GM18951 (cell line): ENCODE measurements around the gene TUBB8B.
"Not testable (repeated sequence)": the region's sequence is repeated elsewhere in the genome, so short reads cannot be mapped to it uniquely, and the experiment has no call there.

Experiments used
- in situ Hi-C: fragments of 300-500 bp; cut with MboI; formaldehyde crosslinking; loops from one replicate; pipeline ENCODE4 v1.12.0; 2022; ENCODE audit warnings: low sequenced_read_pairs, mixed read lengths, inconsistent platforms; ENCODE audit not compliant: unreplicated experiment

The TUBB8B gene

DNA sequence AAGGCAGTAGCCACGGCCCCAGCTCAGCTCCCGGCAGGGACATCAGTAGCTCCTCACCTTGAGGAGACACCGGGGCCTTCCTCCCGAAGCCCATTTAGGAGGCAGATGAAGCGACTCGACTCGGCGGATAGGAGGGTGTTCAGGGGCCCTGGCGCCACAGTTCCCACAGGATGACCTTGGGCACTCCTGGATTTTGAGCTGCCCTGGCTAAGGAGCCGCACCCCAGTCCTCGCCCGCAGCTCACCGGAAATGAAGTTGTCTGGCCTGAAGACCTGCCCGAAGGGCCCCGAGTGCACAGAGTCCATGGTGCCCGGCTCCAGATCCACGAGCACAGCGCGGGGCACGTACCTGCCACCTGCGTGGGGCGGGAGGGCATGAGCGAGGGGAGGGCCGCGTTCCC, 719 bp downstream of the TUBB8B start:
- in situ Hi-C loops: not testable (repeated sequence)

- in situ Hi-C loops: not testable (repeated sequence)
Measured at GRCh38 chr18:13177-13576, 36.2 kb downstream of the TUBB8B start.

DNA sequence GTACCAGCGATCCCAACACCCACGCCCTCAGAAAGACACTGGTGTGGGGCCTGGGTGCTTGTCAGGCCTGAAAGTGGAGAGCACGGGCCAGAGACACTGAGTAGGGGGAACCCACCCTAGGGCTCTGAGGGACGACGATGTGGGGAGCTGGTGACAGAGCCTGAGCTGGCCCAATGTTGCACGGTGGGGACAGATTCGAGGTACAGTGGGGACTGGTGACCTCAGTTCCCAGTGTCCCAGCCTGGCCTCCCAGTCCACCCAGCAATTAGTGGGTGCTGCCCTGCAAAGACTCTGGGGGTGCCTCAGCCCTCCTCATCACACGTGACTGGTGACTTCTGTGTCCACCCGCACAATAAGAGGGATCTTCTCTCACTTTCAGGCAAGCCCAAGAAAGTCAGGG, 36.6 kb downstream of the TUBB8B start:
- in situ Hi-C loops: not testable (repeated sequence)

DNA sequence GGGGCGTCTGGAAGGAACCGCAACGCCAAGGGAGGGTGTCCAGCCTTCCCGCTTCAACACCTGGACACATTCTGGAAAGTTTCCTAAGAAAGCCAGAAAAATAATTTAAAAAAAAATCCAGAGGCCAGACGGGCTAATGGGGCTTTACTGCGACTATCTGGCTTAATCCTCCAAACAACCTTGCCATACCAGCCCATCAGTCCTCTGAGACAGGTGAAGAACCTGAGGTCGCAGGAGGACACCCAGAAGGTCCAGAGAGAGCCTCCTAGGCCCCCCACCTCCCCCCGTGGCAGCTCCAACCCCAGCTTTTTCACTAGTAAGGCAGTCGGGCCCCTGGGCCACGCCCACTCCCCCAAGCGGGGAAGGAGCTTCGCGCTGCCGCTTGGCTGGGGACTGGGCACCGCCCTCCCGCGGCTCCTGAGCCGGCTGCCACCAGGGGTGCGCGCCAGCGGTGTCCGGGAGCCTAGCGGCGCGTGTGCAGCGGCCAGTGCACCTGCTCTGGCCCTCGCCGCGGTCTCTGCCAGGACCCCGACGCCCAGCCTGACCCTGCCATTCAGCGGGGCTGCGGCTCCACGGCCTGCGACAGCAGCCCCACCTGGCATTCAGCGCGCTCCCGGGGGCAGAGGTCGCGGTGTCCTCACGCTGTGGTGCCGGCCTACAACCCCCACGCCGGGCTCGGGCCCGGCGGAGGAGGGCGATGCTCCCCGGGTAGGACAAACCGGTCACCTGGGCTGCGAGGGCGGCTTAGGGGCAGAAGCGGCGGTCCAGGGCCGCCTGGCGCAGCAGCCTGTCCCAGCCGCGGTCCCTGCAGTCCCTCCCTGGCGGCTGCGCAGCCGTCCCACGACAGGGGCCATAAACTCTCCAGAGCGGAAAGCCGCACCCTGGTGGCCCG, 37.8 kb downstream of the TUBB8B start:
- in situ Hi-C loops: not testable (repeated sequence)

DNA sequence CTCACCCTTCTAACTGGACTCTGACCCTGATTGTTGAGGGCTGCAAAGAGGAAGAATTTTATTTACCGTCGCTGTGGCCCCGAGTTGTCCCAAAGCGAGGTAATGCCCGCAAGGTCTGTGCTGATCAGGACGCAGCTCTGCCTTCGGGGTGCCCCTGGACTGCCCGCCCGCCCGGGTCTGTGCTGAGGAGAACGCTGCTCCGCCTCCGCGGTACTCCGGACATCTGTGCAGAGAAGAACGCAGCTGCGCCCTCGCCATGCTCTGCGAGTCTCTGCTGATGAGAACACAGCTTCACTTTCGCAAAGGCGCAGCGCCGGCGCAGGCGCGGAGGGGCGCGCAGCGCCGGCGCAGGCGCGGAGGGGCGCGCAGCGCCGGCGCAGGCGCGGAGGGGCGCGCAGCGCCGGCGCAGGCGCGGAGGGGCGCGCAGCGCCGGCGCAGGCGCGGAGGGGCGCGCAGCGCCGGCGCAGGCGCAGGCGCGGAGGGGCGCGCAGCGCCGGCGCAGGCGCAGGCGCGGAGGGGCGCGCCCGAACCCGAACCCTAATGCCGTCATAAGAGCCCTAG, 38.7 kb downstream of the TUBB8B start:
- in situ Hi-C loops: not testable (repeated sequence)

DNA sequence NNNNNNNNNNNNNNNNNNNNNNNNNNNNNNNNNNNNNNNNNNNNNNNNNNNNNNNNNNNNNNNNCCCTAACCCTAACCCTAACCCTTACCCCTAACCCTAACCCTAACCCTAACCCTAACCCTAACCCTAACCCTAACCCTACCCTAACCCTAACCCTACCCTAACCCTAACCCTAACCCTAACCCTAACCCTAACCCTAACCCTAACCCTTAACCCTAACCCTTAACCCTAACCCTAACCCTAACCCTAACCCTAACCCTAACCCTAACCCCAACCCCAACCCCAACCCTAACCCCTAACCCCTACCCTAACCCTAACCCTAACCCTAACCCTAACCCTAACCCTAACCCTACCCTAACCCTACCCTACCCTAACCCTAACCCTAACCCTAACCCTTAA, 39.5 kb downstream of the TUBB8B start:
- in situ Hi-C loops: not testable (repeated sequence)
